ENCODE data around the gene TNS2.

The TNS2 gene

GRCh38 chr12:53044896-53045695, 4.8 kb upstream of the TNS2 start:
- DNase-seq, result no peak

GRCh38 chr12:53045696-53046045, 4.2 kb upstream of the TNS2 start:
- DNase-seq, result no peak

GRCh38 chr12:53046655-53047220, 3.1 kb upstream of the TNS2 start:
- DNase-seq, result no peak

GRCh38 chr12:53047221-53048032, 2.4 kb upstream of the TNS2 start:
- peak; percentile 32 for DNase-seq

- no peak for DNase-seq
These were observed 1.7 kb upstream of the TNS2 start for GRCh38 chr12:53048033-53048779.

- DNase-seq, result no peak
These were observed 974 bp upstream of the TNS2 start for GRCh38 chr12:53048780-53049401.

GRCh38 chr12:53050426-53051057, 677 bp downstream of the TNS2 start:
- no peak for DNase-seq

GRCh38 chr12:53051058-53051880, 1.4 kb downstream of the TNS2 start:
- no peak for DNase-seq

- no peak for DNase-seq
These were observed 2.1 kb downstream of the TNS2 start for GRCh38 chr12:53051881-53052412.

- DNase-seq, result no peak
These were observed 2.8 kb downstream of the TNS2 start for GRCh38 chr12:53052419-53053217.

GRCh38 chr12:53053218-53054111, 3.6 kb downstream of the TNS2 start:
- no peak for DNase-seq

- DNase-seq, result peak; percentile 86
These were observed 4.4 kb downstream of the TNS2 start for GRCh38 chr12:53054112-53054878.

GRCh38 chr12:53055471-53056266, 5.8 kb downstream of the TNS2 start:
- DNase-seq, result no peak

GRCh38 chr12:53056296-53056695, 6.4 kb downstream of the TNS2 start:
- DNase-seq, result no peak

GRCh38 chr12:53056901-53057300, 7.0 kb downstream of the TNS2 start:
- no peak for DNase-seq

GRCh38 chr12:53057816-53058500, 8.1 kb downstream of the TNS2 start:
- DNase-seq, result no peak

All from NCI-H2227 treated with DMSO at 0.1 percent for 48 hours (cell line).